HEK293T (cell line): ENCODE results near the gene FXYD3.

Source experiments
- CTCF ChIA-PET: fragments of 350-600 bp; formaldehyde crosslinking; extraction: SDS; loops from one replicate; lab custom pipeline; 2021; ENCODE audit warnings: antibody characterized with exemption, inconsistent platforms; lab: Yijun Ruan, JAX
- POLR2A ChIA-PET: fragments of 350-600 bp; formaldehyde crosslinking; extraction: SDS; loops from one replicate; lab custom pipeline; 2020; ENCODE audit warnings: antibody characterized with exemption, inconsistent platforms; lab: Yijun Ruan, JAX
- DNase-seq: peaks from one replicate; pipeline ENCODE4 v3.0.0; 2012; ENCODE audit warnings: mixed read lengths; ENCODE audit errors: extremely low spot score
- ARNT ChIP-seq: fragments of 450-650 bp; IDR thresholded peaks from 2 replicates; pipeline ENCODE4 v1.6.1; 2017; ENCODE audit warnings: mild to moderate bottlenecking
- BHLHE40 ChIP-seq: fragments of 450-650 bp; IDR thresholded peaks from 2 replicates; pipeline ENCODE4 v1.6.1; 2016; ENCODE audit warnings: mild to moderate bottlenecking, moderate library complexity, borderline replicate concordance
- CTBP1 ChIP-seq: fragments of 450-650 bp; IDR thresholded peaks from 2 replicates; pipeline ENCODE4 v1.6.1; 2016; ENCODE audit warnings: borderline replicate concordance
- ELF4 ChIP-seq: fragments of 450-650 bp; IDR thresholded peaks from 2 replicates; pipeline ENCODE4 v1.6.1; 2017; ENCODE audit warnings: antibody characterized with exemption
- FOXA1 ChIP-seq: fragments of 450-650 bp; IDR thresholded peaks from 2 replicates; pipeline ENCODE4 v1.6.1; 2016; ENCODE audit warnings: mild to moderate bottlenecking
- FOXK2 ChIP-seq: fragments of 450-650 bp; IDR thresholded peaks from 2 replicates; pipeline ENCODE4 v1.6.1; 2016; ENCODE audit warnings: mild to moderate bottlenecking
- FOXM1 ChIP-seq: fragments of 450-650 bp; IDR thresholded peaks from 2 replicates; pipeline ENCODE4 v1.6.1; 2017; ENCODE audit warnings: mild to moderate bottlenecking, borderline replicate concordance
- HDGF ChIP-seq: fragments of 450-650 bp; IDR thresholded peaks from 2 replicates; pipeline ENCODE4 v1.6.1; 2017; ENCODE audit warnings: antibody characterized with exemption, borderline replicate concordance
- L3MBTL2 ChIP-seq: fragments of 450-650 bp; conservative IDR thresholded peaks from 2 replicates; pipeline ENCODE4 v1.6.1; 2016; ENCODE audit warnings: mild to moderate bottlenecking
- LEF1 ChIP-seq: fragments of 450-650 bp; IDR thresholded peaks from 2 replicates; pipeline ENCODE4 v1.6.1; 2017; ENCODE audit warnings: mild to moderate bottlenecking, borderline replicate concordance
- NFRKB ChIP-seq: fragments of 450-650 bp; IDR thresholded peaks from 2 replicates; pipeline ENCODE4 v1.6.1; 2016; ENCODE audit warnings: mild to moderate bottlenecking, moderate library complexity
- SP1 ChIP-seq: fragments of 450-650 bp; IDR thresholded peaks from 2 replicates; pipeline ENCODE4 v1.6.1; 2017
- SUZ12 ChIP-seq: fragments of 450-650 bp; IDR thresholded peaks from 2 replicates; pipeline ENCODE4 v1.6.1; 2016; ENCODE audit warnings: mild to moderate bottlenecking
- TARDBP ChIP-seq: fragments of 450-650 bp; IDR thresholded peaks from 2 replicates; pipeline ENCODE4 v1.6.1; 2016
- ZNF384 ChIP-seq: fragments of 450-650 bp; IDR thresholded peaks from 2 replicates; pipeline ENCODE4 v1.6.1; 2016
- TF ChIP-seq, protein P1 (sequence below): fragments of 450-650 bp; IDR thresholded peaks from 2 replicates; pipeline ENCODE4 v1.6.1; 2016

Gene FXYD3

DNA sequence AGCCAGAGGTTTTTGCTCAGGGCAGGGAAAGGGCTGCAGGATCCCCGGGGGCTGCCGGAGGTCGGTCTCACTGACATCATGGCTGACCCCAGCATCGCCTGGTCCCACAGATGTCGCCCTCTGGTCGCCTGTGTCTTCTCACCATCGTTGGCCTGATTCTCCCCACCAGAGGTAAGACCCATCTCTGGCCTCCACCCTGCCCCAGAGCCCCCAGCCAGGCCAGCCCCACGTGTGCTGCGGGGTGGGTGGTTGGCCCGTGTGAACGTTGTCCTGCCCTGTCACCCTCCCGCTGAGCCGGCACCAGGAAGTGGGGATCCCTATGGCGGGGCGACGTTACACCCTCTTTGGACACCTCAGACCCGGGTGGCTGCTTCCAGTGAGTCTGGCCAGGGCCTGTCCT, 39.8 kb downstream of the FXYD3 start:
- CTCF ChIA-PET: no interaction called here
- DNase-seq: no peak
- POLR2A ChIA-PET: interaction anchor here (1.5 to 2.1 kb wide), 2 partner anchors 14 to 27 kb away, joined by 3 to 7 read pairs; no protein-coding TSS in a partner anchor
- TF ChIP-seq BHLHE40 (no peak), L3MBTL2 (no peak), CTBP1 (no peak), ZNF384 (no peak), FOXK2 (no peak), ARNT (no peak), HDGF (no peak), SP1 (no peak), FOXA1 (no peak), SUZ12 (no peak), LEF1 (no peak), ELF4 (no peak), FOXM1 (no peak), TARDBP (no peak), NFRKB (no peak)
- TF ChIP-seq, protein P1, sequence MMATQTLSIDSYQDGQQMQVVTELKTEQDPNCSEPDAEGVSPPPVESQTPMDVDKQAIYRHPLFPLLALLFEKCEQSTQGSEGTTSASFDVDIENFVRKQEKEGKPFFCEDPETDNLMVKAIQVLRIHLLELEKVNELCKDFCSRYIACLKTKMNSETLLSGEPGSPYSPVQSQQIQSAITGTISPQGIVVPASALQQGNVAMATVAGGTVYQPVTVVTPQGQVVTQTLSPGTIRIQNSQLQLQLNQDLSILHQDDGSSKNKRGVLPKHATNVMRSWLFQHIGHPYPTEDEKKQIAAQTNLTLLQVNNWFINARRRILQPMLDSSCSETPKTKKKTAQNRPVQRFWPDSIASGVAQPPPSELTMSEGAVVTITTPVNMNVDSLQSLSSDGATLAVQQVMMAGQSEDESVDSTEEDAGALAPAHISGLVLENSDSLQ: no peak

DNA sequence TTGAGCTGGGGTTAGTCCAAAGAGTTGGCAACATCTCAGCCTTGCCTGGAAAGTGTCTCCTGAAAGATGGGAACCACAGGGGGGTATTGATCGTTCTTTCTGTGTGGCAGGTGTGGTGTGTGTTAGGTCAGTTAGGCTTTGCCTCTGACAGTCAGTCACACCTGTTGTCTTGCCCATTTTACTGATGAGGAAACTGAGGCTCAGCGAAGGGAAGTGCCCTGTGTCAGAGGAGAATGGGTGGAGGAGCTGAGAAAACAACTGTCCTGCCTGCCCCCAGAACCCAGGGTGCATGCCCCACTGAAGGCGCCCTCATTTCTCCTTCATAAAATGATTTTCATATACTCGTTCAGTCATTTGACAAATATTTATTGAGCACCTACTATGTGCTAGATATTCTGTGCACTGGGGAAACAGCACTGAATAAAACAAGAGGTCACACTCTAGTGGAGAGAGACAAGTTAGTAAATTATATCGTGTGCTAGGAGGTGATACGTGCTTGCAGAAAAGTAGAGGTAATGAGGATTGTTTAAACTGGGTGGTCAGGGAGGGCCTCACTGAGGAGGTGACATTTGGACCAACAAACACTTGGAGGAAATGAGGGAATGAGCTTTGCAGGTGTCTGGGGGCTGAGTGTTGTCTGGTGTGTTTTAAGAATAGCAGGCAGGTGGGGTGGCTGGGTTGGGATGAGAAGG, 40.5 kb downstream of the FXYD3 start:
- ChIA-PET POLR2A (no interaction called here), CTCF (no interaction called here)
- no peak for TF ChIP-seq FOXA1
- DNase-seq: no peak

DNA sequence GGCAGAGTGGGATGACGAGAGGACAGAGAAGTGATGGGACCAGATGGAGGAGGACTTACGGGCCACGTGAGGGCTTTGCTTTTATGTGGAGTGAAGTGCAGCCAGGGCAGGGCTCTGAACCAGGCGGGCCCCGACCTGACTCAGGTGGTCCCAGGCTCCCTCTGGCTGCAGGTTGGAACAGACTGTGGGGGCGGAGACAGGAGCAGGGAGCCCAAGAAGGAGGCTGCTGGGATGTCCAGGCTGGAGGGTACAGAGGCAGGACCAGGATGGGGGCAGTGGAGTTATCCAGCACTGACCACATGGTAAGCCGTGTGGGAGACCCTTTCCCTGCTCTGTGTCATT, 41.0 kb downstream of the FXYD3 start:
- DNase-seq: no peak
- TF ChIP-seq SUZ12 (no peak), CTBP1 (no peak), ZNF384 (no peak), NFRKB (no peak), SP1 (no peak), L3MBTL2 (no peak), FOXM1 (no peak), ELF4 (no peak), BHLHE40 (no peak), LEF1 (no peak), ARNT (no peak), FOXA1 (no peak), FOXK2 (no peak), HDGF (no peak), TARDBP (no peak)
- TF ChIP-seq, protein P1: no peak
- POLR2A ChIA-PET: no interaction called here
- CTCF ChIA-PET: no interaction called here

DNA sequence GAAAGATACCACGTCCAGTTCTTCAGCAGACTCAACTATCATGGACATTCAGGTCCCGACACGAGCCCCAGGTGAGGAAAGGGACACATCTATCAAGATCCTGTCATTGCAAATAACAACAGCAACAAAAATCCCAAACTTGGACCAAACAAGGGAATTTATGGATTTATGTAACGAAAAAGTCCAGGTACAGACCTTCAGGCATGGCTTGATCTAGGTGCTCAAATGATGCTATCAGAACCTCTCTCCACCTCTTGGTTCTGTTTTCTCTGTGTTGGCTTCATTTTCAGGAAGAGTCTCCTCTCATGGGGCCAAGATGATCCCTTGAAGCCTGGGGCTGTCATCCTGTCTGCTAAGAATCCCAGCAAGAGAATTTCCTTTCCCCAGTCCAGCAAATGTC, 41.8 kb downstream of the FXYD3 start:
- ChIA-PET POLR2A (no interaction called here), CTCF (no interaction called here)
- TF ChIP-seq ELF4: no peak
- TF ChIP-seq TARDBP: no peak
- TF ChIP-seq FOXA1: no peak
- TF ChIP-seq FOXM1: no peak
- no peak for TF ChIP-seq FOXK2
- TF ChIP-seq LEF1: no peak
- TF ChIP-seq HDGF: no peak
- no peak for TF ChIP-seq SP1
- no peak for TF ChIP-seq L3MBTL2
- no peak for TF ChIP-seq ZNF384
- TF ChIP-seq, protein P1: no peak
- no peak for TF ChIP-seq SUZ12
- TF ChIP-seq CTBP1: no peak
- no peak for TF ChIP-seq NFRKB
- TF ChIP-seq ARNT: no peak
- no peak for TF ChIP-seq BHLHE40
- DNase-seq: no peak

DNA sequence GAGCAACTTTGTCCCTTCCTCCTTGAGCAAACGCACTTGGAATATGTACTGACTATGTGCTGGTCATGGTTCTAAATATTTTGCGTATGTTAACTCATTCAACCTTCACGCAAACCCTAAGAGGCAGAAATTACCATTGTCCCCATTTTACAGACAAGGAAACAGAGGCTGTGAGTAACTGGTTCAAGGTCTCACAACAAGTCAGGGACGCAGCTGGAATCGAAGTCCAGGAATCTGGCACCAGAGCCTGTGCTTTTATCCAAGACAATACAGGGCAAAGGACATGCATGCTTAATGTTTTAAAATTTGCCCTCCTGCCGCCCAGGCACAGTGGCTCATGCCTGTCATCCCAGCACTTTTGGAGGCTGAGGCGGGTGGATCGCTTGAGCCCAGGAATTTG, 44.0 kb downstream of the FXYD3 start:
- no peak for DNase-seq
- ChIA-PET POLR2A (no interaction called here), CTCF (no interaction called here)
- TF ChIP-seq L3MBTL2 (no peak), FOXA1 (no peak), CTBP1 (no peak), FOXK2 (no peak), BHLHE40 (no peak), ELF4 (no peak), ARNT (no peak), SUZ12 (no peak), SP1 (no peak), NFRKB (no peak), ZNF384 (no peak), FOXM1 (no peak), LEF1 (no peak), TARDBP (no peak), HDGF (no peak)
- TF ChIP-seq, protein P1: no peak
